GM21423 (cell line): ENCODE measurements around the gene KCNH6.

Source experiments
- ATAC-seq: cut with Tn5 transposase; IDR thresholded peaks from one replicate; pipeline ENCODE4 v1.9.1; 2021; ENCODE audit warnings: mild to moderate bottlenecking, moderate library complexity; ENCODE audit not compliant: unreplicated experiment

The KCNH6 gene

DNA sequence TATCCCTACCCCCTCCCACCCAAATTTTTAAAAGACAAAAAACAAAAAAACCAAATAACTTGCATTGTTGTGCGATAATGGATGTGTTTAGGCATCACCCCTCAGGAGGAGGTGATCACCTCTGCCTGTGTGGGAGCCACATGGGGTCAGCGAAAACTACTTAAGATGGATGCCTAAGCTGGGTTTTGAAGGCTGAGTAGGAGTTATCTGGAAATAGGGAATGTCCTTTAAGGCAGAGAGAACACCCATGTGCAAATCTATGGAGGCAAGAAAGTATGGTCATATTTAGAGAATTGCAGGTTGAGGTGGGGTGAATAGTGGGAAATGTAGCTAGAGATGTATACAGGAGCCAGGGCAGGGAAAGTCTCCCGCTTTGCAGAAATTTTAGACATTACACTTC, 72.0 kb downstream of the KCNH6 start:
- ATAC-seq, result no peak
